ENCODE measurements around the gene ACER1. TPM values are rescaled to one million over a fixed set of nuclear protein-coding genes. Genes with fewer than 3 reads are reported as not detected.

The ACER1 gene, protein sequence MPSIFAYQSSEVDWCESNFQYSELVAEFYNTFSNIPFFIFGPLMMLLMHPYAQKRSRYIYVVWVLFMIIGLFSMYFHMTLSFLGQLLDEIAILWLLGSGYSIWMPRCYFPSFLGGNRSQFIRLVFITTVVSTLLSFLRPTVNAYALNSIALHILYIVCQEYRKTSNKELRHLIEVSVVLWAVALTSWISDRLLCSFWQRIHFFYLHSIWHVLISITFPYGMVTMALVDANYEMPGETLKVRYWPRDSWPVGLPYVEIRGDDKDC
- total RNA-seq = not detected in 2 replicates

DNA sequence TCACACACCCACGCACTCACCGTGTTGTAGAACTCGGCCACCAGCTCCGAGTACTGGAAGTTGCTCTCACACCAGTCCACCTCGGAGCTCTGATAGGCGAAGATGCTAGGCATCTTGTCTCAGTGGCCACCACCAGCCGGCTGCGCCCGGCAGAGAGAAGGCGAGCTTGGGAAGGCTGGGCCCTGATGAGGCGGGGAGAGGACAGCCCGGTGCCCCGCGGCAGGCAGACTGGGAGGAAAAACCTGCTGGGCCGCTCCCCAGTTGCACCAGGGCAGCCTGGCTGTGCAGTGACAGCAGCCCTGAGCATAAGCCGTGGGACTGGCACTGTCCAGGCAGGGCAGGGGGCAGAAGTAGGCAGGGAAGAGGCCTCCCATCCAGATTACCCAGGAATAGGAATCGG is at the start of gene ACER1:
TSS of gene ACER1 (minus strand) at position 174 of the 400 bp plus-strand sequence. CDS start at position 113, 61 bp downstream.

DNA sequence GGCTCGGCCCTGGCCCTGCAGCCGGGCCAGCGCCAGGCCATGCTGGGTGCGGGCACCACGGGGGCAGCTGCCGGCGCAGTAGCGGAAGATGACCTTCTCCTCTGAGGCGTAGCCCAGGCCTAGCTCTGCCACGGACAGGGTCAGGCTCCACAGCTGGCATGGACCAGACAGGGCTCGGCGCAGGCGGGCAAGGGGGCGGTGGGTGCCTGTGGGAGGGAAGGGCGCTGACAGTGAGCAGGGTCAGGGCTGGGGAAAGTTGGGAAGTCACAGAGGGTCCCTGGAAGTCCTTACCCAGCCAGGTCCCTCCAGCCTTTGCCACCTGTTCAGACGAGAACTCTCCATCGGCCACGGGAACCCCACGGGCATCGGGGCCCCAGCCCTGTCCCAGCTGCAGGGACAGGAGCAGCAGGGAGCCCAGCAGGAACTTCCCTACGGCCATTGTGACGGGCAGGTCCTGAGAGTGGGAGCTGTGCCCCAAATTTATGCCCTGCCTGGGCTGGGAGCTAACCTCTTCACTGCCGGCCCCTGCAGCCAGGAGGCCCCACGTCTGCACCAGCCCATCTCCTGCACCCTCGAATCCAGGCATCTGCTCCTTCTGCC is 42.1 kb upstream of the ACER1 start, which contains the start of gene PSPN:
TSS of gene PSPN (minus strand) at position 523 of the 600 bp plus-strand sequence. CDS start at position 439, 84 bp downstream.

DNA sequence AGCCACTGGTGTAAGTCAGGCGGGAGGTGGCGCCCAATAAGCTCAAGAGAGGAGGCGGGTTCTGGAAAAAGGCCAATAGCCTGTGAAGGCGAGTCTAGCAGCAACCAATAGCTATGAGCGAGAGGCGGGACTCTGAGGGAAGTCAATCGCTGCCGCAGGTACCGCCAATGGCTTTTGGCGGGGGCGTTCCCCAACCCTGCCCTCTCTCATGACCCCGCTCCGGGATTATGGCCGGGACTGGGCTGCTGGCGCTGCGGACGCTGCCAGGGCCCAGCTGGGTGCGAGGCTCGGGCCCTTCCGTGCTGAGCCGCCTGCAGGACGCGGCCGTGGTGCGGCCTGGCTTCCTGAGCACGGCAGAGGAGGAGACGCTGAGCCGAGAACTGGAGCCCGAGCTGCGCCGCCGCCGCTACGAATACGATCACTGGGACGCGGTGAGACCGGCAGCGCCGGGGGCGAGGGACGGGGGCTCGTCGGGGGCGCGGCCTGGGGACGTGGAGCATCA is 39.2 kb upstream of the ACER1 start, which contains the start of gene ALKBH7:
TSS of gene ALKBH7 (plus strand) at position 201 of the 502 bp plus-strand sequence. CDS start at position 228, 27 bp downstream.

DNA sequence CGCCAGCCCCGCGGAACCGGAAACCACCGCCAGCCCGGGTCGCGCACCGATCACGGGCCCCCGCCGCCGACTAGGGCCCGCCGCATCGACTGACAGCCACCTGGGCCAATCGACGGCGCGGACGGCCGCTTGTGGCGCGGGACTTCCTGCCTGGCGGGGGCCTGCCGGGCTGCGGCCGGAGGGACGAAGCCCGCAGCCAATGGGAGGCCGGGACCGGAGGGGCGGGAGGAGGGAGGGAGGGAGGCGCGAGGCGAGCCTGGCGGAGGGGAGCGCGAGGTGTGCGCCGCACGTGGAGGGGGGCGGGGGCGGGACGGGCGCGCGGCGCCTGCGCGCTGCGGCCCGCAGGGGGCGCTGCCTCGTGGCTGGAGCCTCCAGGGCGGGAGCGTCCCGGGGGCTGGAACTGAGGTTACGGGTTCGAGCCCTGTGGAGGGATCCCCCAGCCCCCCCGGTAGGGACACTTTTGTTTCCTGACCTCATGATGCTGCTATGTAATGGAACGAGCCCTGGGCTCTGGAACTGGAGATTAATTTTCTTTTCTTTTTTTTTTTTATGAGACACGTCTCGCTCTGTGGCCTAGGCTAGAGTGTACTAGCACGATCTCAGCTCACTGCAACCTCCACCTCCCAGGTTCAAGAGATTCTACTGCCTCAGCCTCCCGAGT is 53.4 kb downstream of the ACER1 start, which contains the start of gene MLLT1:
TSS of gene MLLT1 (minus strand) at position 45 of the 661 bp plus-strand sequence. CDS start 191 bp downstream, outside the sequence.

Other genes starting within 250 kb of the ACER1 start
- gene RFX2, start 223.1 kb downstream of the ACER1 start, total RNA-seq = 3.6 and 4.5 TPM in 2 replicates
- not detected in 2 replicates for gene ACSBG2, start 197.9 kb downstream of the ACER1 start, total RNA-seq
- gene MLLT1, start 53.6 kb downstream of the ACER1 start, total RNA-seq = 3.9 and 6.1 TPM in 2 replicates
- 38.1 and 76.7 TPM in 2 replicates for gene CLPP, start 27.9 kb upstream of the ACER1 start, total RNA-seq
- gene ALKBH7, start 39.2 kb upstream of the ACER1 start, total RNA-seq = 47.7 and 58.6 TPM in 2 replicates
- 0.96 and 1.1 TPM in 2 replicates for gene PSPN, start 42.3 kb upstream of the ACER1 start, total RNA-seq
- gene GTF2F1, start 59.6 kb upstream of the ACER1 start, total RNA-seq = 38.3 and 63.6 TPM in 2 replicates
- 54.7 and 131 TPM in 2 replicates for gene KHSRP, start 91.2 kb upstream of the ACER1 start, total RNA-seq
- gene SLC25A41, start 100.2 kb upstream of the ACER1 start, total RNA-seq = not detected in 2 replicates
- gene SLC25A23, start 126.2 kb upstream of the ACER1 start, total RNA-seq = 13.4 and 34.4 TPM in 2 replicates
- 0.28 TPM in 1 of 2 replicates, not detected in the other for gene CRB3, start 130.7 kb upstream of the ACER1 start, total RNA-seq
- not detected in 2 replicates for gene DENND1C, start 148.2 kb upstream of the ACER1 start, total RNA-seq
- 1.1 TPM in 1 of 2 replicates, not detected in the other for gene TUBB4A, start 168.7 kb upstream of the ACER1 start, total RNA-seq
- gene TNFSF9, start 197.4 kb upstream of the ACER1 start, total RNA-seq = 0.19 and 1.1 TPM in 2 replicates

All from regular cardiac myocyte (primary cell).